ENCODE data around the gene ABCF1.
A peak's percentile ranks its signal among the peaks of the same experiment; 100 is the strongest.
"Not testable (repeated sequence)": the region's sequence is repeated elsewhere in the genome, so short reads cannot be mapped to it uniquely, and the experiment has no call there.

The ABCF1 gene

DNA sequence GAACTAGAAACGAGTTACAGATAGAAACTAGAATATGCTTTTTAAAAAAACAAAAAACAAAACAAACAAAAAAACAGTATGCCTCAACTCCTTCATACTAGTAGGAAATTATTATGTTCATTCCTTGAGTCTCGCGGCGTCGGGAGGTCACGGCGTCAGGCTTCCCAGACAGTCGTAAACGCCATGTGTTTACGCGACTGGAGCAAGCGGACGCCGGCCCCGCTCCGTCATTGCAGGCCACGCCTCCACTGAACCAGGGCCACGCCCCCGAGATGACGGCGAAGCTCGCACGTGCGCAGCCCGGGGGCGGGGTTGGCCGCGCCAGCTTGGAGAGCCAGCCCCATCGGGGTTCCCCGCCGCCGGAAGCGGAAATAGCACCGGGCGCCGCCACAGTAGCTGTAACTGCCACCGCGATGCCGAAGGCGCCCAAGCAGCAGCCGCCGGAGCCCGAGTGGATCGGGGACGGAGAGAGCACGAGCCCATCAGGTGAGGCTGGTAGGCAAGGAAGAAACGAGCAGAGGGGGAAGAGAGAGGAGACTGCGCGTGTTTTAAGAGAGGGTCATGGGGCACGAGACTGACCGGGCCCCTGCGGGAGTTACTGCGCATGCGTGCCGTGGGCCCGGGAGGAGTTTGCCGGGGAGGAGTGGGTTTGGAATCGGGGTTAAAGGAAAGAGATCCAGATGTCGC lies at the start of gene ABCF1:
ABCF1 (plus strand) TSS at position 368 of the 687 bp plus-strand sequence; CDS start at position 414, 46 bp downstream.
- peak; percentile 98 for DNase-seq

DNA sequence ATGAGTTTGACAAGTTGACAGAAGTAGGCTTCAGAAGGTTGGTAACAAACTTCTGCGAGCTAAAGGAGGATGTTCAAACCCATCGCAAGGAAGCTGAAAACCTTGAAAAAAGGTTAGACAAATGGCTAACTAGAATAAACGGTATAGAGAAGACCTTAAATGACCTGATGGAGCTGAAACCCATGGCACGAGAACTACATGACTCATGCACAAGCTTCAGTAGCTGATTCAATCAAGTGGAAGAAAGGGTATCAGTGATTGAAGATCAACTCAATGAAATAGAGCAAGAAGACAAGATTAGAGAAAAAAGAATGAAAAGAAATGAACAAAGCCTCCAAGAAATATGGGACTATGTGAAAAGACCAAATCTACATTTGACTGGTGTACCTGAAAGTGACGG lies 49.3 kb upstream of the ABCF1 start:
- not testable (repeated sequence) for DNase-seq

DNA sequence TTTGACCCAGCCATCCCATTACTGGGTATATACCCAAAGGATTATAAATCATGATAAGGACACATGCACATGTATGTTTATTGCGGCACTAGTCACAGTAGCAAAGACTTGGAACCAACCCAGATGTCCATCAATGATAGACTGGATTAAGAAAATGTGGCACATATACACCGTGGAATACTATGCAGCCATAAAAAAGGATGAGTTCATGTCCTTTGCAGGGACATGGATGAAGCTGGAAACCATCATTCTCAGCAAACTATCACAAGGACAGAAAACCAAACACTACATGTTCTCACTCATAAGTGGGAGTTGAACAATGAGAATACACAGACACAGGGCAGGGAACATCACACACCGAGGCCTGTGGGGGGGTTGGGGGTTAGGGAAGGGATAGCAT lies 44.8 kb upstream of the ABCF1 start:
- not testable (repeated sequence) for DNase-seq

DNA sequence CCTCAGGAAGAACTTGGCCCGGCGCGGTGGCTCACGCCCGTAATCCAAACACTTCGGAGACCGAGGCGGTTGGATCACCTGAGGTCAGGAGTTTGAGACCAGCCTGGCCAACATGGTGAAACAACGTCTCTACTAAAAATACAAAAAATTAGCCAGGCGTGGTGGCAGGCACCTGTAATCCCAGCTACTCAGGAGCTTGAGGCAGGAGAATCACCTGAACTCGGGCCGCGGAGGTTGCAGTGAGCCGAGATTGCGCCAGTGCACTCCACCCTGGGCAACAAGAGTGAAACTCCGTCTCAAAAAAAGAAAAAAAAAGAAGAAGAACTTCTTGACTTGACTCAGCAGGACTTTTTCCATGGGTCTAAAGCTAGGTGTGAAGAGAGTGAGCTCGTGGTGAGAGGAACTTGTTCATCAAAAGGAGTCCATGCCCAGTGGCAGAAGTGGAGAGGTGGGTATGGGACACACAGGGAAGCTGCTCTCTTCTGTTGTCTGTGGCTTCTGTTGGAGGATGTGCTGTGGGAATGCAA lies 41.8 kb upstream of the ABCF1 start:
- peak; percentile 20 for DNase-seq

DNA sequence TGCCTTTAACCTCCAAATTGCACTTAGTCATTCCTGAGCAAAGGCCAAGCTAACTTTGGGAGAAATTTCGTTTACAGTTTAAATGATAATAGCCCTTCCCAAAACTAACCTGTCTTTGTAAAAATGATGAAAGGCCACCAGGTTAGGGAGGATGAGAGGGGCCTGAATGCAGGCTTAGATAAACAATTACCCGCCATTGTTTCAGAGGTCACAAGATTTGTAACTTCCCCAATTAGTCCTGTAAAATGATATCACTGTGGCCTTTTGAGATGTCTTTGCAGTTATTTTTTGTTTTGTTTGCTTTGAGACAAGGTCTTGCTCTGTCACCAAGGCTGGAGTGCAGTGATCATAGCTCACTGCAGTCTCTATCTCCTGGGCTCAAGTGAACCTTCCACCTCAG lies 41.2 kb upstream of the ABCF1 start:
- no peak for DNase-seq

DNA sequence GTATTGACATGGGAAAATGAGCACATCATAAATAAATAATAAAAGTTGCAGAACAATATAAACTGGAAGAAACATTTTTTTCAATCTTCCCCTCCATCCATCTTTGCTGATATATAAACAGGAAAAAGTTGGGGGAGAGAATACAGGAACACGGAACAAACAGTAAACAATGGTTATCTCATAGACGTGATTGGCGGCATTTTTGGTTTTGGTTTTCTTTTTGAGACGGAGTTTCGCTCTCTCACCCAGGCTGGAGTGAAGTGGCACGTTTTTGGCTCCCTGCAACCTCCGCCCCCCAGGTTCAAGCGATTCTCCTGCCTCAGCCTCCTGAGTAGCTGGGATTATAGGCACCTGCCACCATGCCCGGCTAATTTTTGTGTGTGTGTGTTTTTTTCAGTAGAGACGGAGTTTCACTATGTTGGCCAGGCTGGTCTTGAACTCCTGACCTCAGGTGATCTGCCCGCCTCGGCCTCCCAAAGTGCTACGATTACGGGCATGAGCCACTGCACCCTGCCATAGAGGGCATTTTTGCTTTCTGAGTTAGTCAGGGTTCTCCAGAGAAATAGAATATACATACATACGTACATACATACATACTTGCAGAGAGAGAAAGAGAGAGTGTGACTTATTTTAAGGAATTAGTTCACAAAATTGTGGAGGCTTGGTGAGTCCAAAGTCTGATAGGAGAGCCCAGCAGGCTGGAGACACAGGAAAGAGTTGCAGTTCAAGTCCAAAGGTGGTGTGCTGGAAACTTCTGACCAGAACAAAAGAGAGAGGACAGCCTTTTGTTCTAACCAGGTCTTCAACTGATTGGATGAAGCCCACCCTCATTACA lies 37.6 kb upstream of the ABCF1 start:
- DNase-seq: no peak

DNA sequence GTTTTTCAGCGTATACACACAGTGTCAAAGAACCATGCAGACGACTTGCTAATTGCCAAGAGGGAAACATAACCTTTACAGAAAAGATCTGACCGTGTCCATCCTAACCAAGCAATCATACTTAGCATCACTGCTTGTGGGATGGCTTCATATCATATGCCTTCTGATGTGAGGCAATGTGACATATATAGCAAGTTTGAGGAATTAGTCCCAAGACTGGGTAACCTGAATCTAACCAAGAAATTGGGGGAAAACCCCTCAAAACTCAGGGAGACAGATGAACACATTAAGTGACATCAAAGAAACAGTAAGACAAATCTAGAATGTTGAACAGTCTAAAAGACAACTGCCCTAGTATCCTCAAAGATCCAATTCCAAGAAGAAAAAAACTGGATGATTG lies 33.3 kb upstream of the ABCF1 start:
- no peak for DNase-seq

DNA sequence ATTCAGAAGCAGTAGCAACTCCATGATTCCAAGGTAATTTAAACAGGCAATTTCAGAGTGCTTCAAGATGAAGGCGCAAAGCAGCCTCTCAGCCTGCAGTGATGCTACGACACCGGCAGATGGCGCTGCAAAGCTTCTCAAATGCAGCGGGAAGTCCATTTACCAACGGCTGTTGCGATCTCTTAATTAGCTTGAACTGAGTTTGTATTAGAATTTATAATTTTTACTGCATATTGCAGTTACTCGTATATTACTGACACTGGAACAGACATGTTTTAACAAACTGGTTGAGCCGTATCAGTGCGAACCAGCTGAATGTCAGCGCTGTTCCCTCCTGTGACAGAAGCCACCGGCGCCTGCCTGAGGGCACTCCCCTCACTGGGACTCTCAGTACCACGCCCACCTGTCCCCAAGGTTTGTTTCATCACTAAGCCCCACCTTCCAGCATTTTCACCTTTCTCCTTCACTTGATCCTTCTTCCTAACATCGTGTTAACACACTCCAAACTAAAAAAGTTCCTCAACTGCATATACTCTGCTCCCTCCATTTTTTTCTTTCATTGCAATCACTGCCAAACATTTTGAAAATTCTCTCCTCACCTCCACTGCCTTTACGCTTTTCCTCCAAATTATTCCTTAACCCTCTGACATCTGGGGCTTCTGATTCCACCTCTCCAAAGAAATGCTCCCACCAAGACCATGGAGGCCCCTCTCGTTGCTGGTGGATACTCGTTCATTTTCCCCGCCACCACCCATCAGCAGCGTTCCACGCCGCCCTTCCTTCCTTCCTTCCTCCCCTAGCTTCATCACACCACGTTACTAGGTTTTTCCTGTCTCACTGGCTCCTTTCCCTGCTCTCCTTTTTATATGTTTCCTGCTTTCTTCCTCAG lies 29.5 kb upstream of the ABCF1 start:
- peak; percentile 80 for DNase-seq

DNA sequence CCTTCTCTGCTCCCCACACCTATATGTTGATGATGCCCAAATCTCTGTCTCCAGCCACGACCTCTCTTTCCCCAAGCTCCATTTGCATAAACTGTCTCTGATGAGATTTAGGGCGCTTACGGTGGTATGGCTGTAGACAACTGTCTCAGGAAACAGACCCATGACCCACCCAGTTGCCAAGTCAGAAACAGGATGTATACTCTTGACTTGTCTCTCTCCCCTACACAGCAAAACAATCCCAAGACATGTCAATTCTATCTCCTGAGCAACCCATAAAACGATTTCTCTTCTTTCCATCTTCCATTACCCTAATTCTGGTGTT lies 28.9 kb upstream of the ABCF1 start:
- DNase-seq: peak; percentile 51

DNA sequence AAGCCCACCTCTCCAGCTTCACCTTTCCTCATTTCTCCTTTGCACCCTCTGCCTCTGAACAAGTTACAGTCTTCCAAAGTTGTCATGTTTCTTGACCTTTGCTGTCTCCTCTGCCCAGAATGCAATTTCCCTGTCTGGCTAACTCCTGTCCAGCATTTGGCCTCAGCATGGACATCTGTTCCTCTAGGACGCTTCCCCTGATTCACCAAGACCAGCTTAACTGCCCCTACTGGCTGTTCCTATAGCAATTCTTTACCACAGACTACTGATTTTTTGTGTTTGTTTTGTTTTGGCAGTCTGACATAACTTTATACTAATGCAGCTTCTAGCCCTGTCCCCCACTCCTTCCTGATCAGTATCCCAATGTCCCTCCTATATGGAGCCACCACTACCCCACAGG lies 28.3 kb upstream of the ABCF1 start:
- no peak for DNase-seq

DNA sequence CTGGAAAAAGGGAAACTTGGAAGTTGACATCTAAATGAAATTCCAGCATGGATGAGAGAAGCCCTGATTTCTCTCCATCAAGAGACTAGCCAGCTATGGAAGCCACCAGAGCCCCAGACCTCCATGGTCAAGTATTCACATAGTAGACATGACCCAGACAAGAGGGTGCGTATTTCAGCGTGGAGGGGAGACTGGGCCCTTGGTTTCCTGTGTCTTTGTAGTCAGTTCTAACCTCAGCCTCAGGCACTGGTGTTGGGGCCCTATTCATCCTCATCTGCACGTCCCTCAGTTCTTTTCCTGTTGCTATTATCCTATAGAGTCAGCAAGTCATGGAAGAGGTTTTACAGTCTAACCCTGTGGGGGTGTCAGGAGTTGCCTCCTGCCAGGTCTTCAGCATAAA lies 27.4 kb upstream of the ABCF1 start:
- DNase-seq: peak; percentile 19

DNA sequence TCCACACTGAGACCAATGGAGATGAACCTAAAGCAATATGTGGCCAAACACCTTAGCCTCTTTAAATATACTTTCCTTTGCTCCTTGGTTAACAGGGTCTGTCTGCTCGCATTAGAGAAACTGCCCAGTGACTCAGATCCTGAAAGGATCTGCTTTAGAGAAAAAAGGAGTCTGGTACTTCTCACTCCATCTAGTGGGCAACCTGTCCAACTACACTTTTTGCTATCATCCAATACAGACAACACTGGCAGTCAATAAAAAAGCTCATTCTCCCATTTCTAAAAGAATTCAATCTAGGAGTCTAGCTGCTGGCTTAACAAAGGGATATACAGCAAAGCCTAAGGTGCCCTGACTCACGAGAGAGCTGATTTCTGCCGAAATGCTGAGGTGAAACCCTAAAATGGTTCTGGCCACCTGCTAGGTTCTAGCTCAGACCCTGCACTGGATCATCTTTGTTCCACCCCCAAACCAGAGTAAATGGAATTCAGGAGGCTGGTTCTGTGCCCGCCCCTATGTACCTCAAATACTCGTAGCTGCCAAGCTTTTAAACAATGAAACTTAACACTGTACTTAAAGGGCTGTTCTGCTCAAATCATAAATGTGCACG lies 26.5 kb upstream of the ABCF1 start:
- DNase-seq: no peak

DNA sequence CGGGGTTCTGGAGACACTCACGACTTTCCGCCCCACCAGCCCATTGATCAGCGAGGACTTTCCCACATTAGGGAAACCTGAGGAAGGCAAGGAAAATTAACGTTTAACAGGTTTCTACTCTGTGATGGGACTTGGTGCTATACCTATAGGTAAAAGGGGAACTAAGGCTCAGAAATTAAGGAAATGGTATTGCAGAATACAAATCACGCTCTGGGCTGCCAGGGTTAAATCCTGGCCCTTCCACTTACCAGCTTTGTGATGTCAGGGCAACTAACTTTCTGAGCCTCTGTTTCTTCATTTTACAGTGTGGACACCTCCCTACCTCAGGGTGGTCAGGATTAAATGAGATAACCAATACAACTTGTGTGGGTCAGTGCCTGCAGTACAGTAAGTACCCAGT lies 23.8 kb upstream of the ABCF1 start:
- DNase-seq: no peak

DNA sequence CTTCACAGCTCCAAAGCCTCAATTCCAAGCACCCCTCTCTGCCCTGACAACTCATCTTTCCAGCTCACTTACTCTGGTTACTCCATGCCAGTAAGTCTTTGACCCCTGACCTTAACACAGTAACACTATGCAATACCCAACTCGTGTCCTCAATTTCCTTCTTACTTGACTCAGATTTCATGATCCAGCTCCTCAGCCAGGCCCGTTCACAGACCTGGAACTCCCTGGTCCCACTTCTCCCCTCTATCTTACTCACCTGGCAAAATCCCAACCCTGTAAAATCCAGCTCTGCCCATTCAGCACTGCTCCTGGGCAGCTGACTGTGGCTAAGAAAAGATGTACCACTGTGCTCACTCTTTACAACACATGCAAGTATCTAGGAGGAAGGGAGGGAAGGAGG lies 22.9 kb upstream of the ABCF1 start:
- no peak for DNase-seq

DNA sequence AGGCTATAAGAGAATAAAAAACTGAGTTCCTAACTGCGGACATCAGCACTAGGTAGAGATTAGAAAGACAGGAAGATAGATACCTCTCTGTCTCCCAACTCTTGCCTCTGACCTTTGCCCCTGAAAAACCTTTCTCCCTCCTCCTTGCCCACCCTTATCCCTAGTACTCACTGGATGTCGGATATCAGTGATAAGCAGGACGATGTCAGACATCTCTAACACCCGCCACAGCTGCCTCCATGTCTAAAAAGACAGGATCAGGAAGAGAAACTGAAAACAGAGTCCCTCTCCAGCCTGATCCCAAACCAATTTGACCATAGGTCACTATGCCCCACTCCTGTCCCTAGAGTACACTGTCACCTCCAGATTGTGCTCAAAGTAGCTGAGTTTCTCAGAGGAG lies 16.8 kb upstream of the ABCF1 start:
- DNase-seq: no peak

DNA sequence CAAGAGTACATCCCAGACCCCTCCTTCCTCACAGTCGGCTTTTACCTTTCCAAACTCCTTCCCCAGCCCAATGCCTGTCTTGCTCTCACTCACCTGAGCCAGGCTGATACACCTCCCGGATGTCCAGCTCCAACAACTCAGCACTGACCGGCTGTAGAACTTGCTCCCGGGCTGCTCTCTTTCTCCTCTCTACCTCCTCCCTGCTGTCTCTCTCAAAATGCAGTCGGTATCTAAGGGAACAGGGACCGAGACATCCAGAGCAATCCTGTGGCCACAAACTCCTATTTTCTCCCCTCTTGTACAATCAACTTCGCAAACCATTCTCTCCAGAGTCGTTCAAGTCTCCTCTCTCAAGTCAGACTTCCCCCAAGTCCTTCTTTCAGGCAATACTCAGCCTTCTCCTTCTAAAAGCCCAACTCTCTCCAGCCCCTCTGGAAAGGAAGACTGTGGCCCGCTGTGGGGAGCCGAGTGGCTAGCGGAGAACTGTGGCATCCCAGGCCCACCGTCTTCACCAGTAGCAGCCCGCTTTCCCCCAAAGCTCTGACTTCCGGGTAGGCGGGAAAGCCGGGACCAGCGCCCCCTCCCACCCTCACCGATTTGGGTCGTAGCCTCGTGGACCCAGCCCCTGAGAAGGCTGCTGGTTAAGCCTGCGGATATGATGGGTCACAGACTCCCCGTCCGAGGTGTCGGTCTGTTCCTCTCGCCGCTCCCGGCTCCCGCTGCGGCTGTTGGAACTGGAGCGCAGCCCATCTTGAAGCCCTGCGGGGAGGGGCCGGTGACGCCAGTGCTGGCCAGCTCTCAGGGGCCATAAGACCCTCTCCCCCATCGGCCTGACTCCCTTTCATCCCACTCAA lies 16.1 kb upstream of the ABCF1 start:
- no peak for DNase-seq

DNA sequence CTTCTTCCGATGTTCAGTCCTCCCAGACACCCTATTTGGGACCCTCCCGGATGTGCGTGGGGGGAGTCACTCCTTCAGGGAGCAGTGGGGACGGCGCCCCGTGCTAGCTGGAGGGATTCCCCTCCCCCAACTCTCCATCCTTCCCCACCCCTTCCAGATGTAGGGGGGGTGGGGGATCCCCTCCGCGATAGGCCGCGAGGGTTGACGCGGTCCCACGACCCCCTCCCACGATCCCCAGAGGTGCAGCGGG lies 15.5 kb upstream of the ABCF1 start:
- DNase-seq: no peak

DNA sequence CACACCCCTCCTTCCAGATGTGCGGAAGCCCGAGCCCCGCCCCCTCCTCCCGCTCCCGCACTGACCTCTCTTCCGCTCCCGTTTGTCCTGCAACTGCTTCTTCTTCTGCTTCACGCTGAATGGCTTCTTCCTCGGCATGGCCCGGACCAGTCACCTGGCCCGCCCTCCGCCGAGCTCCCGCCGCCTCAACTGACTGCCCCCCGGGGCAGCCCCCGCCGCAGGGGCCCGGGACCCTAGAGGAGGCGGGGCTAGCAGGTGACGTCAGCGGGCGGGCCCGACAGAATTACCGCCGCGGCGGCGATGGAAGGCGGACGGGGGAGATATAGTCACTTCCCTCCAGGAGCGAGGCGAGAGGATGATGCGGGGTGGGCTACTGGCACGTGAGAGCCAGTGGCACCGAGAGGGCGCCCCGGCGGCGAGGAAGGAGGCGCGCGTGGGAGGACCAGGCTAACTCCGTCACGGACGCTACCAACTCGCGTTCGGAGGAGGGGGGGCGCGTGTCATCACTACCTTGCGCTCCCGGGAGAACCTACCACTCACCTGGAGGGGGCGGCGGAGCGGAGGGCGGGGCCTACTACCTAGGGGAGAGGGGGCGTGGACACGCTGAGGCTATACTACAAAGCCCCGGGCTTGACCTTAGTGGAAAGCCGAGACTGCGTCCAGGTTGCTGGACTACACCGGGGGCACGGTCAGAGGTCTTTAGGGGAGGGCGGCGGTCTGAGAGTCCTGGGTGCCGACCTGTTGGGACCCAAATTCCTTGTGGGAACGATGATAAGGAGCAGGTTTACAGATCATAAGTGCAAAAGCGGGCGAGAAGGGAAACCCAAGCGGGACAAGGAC lies 15.0 kb upstream of the ABCF1 start, which contains the start of gene GNL1:
GNL1 (minus strand) TSS at position 424 of the 840 bp plus-strand sequence; CDS start at position 138, 286 bp downstream.
- peak; percentile 97 for DNase-seq

DNA sequence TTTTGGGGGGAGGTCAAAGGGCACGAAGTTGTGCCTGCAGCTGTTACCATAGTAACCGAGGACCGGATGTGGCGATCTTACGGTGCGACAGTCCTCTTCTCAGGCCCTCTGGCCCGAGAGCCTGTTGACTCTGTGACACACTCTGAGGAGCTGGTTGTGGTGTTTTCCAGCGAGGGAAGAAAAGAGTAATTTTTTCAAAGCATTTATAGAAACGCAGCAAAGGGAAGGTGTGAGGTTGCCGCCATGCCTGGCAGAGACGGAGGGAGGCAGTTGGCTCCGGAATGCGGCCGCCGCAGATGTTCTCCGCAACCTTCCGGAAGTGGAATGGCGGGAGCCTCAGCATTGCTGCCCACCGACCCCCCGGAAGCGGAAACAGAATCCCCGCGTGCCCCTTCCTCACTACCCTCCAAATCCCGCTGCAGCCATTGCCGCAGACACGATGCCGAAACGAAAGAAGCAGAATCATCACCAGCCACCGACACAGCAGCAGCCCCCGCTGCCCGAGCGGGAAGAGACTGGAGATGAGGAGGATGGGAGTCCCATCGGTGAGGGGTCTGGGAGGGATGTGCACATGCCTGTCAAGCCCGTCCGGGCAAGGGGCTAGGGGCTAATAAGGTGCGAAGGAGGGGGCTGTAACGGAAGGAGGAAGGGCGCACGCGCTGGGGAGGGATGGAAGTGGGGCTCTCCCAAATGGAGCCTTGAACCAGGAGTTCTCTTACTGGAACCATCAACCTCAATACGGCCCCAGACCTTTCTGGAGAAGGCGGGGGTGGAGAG lies 14.1 kb upstream of the ABCF1 start, which contains the start of gene PRR3:
PRR3 (plus strand) TSS at position 390 of the 777 bp plus-strand sequence; CDS start at position 440, 50 bp downstream.
- peak; percentile 92 for DNase-seq

DNA sequence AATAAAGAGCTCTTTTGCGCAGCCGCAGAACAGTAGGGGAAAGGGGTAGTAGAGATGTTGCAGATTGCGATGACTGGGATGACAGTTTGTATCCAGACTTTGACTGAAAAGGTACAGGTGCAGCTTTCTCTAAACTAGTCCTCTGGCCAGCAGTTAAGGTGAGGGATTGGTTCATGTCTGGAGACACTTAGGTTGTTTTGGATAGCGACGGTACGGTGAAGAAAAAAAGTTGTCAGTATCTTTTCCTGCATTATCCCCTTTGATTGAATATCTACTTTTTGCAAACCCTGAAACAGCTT lies 13.6 kb upstream of the ABCF1 start:
- no peak for DNase-seq
